Amniotic stem cell (primary cell): ENCODE results near the gene IFT74.

Experiments used
- DNase-seq: peaks from one replicate; lab custom pipeline; 2025; lab: John Stamatoyannopoulos, UW

The IFT74 gene

GRCh38 chr9:26974927-26975326 lies 18.7 kb downstream of the IFT74 start:
- DNase-seq: no peak

- no peak for DNase-seq
Measured at GRCh38 chr9:26975728-26976707, 19.8 kb downstream of the IFT74 start.

DNA sequence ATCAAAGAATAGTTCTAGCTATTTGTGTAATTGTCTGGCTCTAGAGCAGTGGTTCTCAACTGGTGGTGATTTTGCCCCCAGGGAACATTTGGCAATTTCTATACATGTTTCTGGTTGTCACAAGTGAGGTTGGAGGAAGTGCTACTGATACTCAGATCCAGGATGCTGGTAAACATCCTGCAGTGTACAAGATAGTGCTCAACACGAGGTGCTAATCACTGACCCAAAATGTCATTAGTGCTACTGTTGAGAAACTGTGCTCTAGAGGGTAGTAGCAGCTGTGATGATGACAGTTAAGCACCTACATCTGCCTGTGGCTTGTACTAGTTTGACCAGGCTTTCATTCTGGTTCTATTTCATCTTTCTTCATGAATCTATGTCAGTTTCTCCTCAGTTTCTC lies 27.1 kb downstream of the IFT74 start:
- no peak for DNase-seq

GRCh38 chr9:26995810-26996209 lies 39.6 kb downstream of the IFT74 start:
- no peak for DNase-seq

- DNase-seq: no peak
Measured at GRCh38 chr9:27003426-27004077, 47.3 kb downstream of the IFT74 start.

- DNase-seq: no peak
Measured at GRCh38 chr9:27005491-27005890, 49.3 kb downstream of the IFT74 start, which contains the start of gene LRRC19. TSS of gene LRRC19 (minus strand) at chr9:27005672. CDS start at chr9:26999694, 5,978 bp downstream.

DNA sequence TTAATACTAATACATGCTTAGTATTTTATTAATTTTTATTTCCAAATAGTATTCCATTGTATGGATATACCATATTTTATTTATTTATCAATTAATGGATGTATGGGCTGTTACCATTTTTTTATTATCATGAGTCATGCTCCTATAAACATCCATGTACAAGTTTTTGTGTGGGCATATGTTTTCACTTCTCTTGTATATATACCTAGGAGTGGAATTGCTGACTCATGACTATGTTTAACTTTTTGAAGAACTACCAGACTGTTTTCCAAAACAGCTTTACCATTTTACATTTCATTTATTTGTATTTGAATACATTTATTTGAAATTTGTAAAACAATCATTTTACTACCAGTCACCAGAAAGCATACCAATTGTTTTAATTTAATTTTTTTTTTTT lies 63.4 kb downstream of the IFT74 start:
- no peak for DNase-seq

GRCh38 chr9:27022920-27023319 lies 66.7 kb downstream of the IFT74 start:
- DNase-seq: no peak

DNA sequence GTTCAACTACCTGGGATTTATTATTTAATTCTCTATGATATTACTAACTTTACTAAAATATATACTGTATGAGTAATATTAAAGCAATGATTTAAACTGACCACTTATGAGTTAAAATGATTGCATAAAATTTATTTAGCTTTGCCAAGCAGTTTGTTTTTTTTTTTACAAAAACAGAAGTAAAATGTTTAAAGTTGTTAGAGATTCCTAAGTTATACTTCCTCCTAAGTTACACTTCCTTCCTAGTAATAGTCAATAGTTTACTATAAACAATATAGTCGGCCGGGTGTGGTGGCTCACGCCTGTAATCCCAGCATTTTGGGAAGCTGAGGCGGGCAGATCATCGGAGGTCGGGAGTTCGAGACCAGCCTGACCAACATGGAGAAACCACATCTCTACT lies 73.0 kb downstream of the IFT74 start:
- no peak for DNase-seq

DNA sequence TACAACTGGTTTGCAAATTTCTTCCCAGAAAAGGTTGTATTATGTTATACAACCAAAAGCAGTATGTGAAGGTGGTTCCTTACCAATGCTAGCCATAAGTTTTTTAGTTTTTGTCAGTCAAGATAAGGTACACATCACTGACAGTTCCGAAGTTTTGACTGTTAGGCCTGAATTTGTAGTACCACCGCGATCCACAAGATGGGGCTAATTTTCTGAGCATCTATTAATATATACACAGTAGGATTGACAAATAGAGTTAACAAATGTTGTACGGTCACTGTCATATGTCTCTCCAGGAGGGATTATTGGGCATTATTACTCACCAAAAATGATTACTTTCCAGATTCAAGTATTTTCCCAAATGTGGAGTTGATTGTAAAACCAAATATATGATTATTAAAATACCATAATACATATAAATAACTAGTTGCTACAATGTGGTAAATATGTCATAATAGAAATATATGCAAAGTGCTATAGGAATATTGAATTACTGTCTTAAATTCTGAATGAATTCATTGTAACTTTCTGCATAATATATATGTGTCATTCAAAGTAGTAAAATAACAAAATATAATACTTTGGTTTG lies 77.7 kb downstream of the IFT74 start:
- DNase-seq: no peak

DNA sequence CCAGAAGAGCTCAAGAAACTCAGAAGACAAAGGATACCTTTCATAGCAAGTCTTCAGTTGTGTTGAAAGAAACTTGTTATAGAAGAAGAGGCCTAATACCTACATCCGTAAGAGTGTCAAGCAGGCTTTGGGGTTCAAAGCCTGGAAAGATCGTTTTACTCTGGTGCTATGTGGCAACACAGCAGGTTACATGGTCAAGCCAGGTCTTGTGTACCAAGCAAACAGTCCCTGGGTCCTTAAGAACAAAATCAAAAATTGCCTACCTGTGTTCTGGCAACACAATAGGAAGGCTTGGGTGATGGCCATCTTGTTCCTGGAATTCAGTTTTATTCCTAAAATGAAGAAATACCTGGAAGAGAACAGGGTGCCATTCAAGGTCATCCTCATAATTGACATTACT lies 81.3 kb downstream of the IFT74 start:
- no peak for DNase-seq

- no peak for DNase-seq
Measured at GRCh38 chr9:27041746-27042145, 85.5 kb downstream of the IFT74 start.

GRCh38 chr9:27042476-27042875 lies 86.3 kb downstream of the IFT74 start:
- no peak for DNase-seq

GRCh38 chr9:27043176-27043575 lies 87.0 kb downstream of the IFT74 start:
- no peak for DNase-seq

GRCh38 chr9:27047136-27047535 lies 90.9 kb downstream of the IFT74 start:
- no peak for DNase-seq

GRCh38 chr9:27053369-27054022 lies 97.3 kb downstream of the IFT74 start:
- no peak for DNase-seq

DNA sequence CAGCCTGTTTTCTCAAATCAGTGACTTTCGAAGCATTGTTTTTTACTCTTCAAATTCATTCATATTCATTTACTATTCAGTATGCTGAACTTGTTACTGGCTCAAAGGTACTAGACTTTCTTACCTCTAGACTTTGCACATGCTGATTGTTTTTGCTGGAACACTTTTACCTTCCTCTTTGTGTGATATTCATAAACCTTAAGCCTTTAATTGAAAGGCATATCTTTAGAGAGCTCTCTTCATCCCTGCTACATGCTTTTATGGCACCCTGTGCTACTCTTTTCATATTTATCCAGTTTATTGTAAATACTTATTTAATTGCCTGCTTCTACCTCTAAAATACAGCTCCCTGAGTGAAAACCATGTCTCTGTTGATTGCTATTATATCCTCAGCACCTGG lies 97.9 kb downstream of the IFT74 start:
- DNase-seq: no peak

DNA sequence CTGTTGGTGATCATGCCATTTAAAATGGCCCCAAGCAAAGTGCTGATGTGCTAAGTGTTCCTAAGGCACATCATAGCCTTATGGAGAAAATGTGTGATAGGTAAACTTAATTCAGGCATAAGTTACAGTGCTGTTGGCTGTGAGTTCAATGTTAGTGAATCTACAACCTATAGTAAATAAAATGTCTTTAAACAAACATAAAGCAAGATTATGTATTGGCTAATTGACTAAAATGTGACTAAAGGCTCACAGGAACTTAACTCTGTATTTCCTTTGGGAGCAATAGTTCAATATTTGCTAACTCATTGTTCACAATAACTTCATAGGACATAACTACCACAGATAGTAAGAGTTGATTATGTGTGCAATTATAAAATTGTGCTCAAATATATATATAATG lies 98.6 kb downstream of the IFT74 start:
- no peak for DNase-seq

GRCh38 chr9:27059412-27059811 lies 103.2 kb downstream of the IFT74 start:
- no peak for DNase-seq

- no peak for DNase-seq
Measured at GRCh38 chr9:27059907-27060306, 103.7 kb downstream of the IFT74 start.

DNA sequence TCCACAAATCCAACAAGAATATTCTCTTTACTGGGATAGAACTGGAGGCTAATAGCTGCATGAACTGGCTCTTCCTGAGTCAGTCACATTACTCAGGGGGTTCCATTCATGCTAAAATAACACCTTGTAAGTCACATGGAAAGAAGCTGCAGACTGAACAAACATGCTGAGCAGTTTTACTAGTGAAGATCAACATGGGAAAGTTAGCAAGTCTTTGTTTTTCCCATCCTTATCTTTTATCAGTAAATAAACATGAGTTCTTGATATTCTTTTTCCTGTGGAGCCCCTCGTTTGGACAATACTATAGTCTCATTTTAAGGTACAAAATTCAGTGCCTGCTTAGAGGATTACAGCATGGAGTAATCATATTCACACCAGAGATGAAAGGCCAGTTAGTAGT lies 109.1 kb downstream of the IFT74 start:
- DNase-seq: no peak
